Iris pigment epithelial cell (primary cell): ENCODE measurements around the gene MAGI1.
A peak's percentile ranks its signal among the peaks of the same experiment; 100 is the strongest.
"Not testable (repeated sequence)": the region's sequence is repeated elsewhere in the genome, so short reads cannot be mapped to it uniquely, and the experiment has no call there.

Experiments
- DNase-seq: peaks from one replicate; pipeline ENCODE4 v3.0.0-alpha.2; 2011; ENCODE audit warnings: low read depth

MAGI1 gene

GRCh38 chr3:65619451-65619881 lies 419.3 kb downstream of the MAGI1 start:
- peak; percentile 70 for DNase-seq

- DNase-seq: no peak
Measured at GRCh38 chr3:65618599-65618998, 420.1 kb downstream of the MAGI1 start.

GRCh38 chr3:65617787-65618186 lies 420.9 kb downstream of the MAGI1 start:
- DNase-seq: no peak

- no peak for DNase-seq
Measured at GRCh38 chr3:65617209-65617608, 421.5 kb downstream of the MAGI1 start.

- DNase-seq: no peak
Measured at GRCh38 chr3:65616563-65616962, 422.2 kb downstream of the MAGI1 start.

- DNase-seq: no peak
Measured at GRCh38 chr3:65615329-65615728, 423.4 kb downstream of the MAGI1 start.

GRCh38 chr3:65614585-65614984 lies 424.1 kb downstream of the MAGI1 start:
- DNase-seq: no peak

GRCh38 chr3:65607965-65608460 lies 430.7 kb downstream of the MAGI1 start:
- not testable (repeated sequence) for DNase-seq

GRCh38 chr3:65607101-65607500 lies 431.6 kb downstream of the MAGI1 start:
- no peak for DNase-seq

GRCh38 chr3:65605876-65606432 lies 432.8 kb downstream of the MAGI1 start:
- DNase-seq: no peak

- peak; percentile 68 for DNase-seq
Measured at GRCh38 chr3:65604863-65605526, 433.7 kb downstream of the MAGI1 start.

GRCh38 chr3:65603631-65604030 lies 435.1 kb downstream of the MAGI1 start:
- no peak for DNase-seq

- no peak for DNase-seq
Measured at GRCh38 chr3:65600888-65601287, 437.8 kb downstream of the MAGI1 start.

- DNase-seq: no peak
Measured at GRCh38 chr3:65597952-65598413, 440.7 kb downstream of the MAGI1 start.

GRCh38 chr3:65597226-65597951 lies 441.3 kb downstream of the MAGI1 start:
- DNase-seq: no peak

- no peak for DNase-seq
Measured at GRCh38 chr3:65596571-65597225, 442.0 kb downstream of the MAGI1 start.

- no peak for DNase-seq
Measured at GRCh38 chr3:65596029-65596300, 442.8 kb downstream of the MAGI1 start.

- DNase-seq: no peak
Measured at GRCh38 chr3:65595222-65596028, 443.3 kb downstream of the MAGI1 start.

GRCh38 chr3:65593780-65594752 lies 444.7 kb downstream of the MAGI1 start:
- no peak for DNase-seq

- no peak for DNase-seq
Measured at GRCh38 chr3:65591313-65591712, 447.4 kb downstream of the MAGI1 start.

- DNase-seq: no peak
Measured at GRCh38 chr3:65588884-65589283, 449.8 kb downstream of the MAGI1 start.
